Choroid plexus epithelial cell (primary cell): Measurements from ENCODE around the gene ABCF2.

ENCODE experiments used
- DNase-seq: peaks from one replicate; pipeline ENCODE4 v3.0.0-alpha.2; 2010; ENCODE audit warnings: low read depth
- H3K4me3 ChIP-seq: 2 replicates; pipeline ENCODE4 v1.5.1; 2011; ENCODE audit warnings: low read depth, mild to moderate bottlenecking, control low read depth, low read length, moderate library complexity
- TF ChIP-seq, protein P1 (sequence below): conservative IDR thresholded peaks from 2 replicates; pipeline ENCODE4 v1.5.1; 2011; ENCODE audit warnings: low read depth, mild to moderate bottlenecking, control low read depth, inconsistent platforms, low read length, moderate library complexity

The ABCF2 gene

GRCh38 chr7:151168003-151168786 lies 58.8 kb downstream of the ABCF2 start:
- TF ChIP-seq, protein P1, sequence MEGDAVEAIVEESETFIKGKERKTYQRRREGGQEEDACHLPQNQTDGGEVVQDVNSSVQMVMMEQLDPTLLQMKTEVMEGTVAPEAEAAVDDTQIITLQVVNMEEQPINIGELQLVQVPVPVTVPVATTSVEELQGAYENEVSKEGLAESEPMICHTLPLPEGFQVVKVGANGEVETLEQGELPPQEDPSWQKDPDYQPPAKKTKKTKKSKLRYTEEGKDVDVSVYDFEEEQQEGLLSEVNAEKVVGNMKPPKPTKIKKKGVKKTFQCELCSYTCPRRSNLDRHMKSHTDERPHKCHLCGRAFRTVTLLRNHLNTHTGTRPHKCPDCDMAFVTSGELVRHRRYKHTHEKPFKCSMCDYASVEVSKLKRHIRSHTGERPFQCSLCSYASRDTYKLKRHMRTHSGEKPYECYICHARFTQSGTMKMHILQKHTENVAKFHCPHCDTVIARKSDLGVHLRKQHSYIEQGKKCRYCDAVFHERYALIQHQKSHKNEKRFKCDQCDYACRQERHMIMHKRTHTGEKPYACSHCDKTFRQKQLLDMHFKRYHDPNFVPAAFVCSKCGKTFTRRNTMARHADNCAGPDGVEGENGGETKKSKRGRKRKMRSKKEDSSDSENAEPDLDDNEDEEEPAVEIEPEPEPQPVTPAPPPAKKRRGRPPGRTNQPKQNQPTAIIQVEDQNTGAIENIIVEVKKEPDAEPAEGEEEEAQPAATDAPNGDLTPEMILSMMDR: peak; percentile 42
- DNase-seq: no peak

GRCh38 chr7:151167197-151167961 lies 59.6 kb downstream of the ABCF2 start, which contains the start of gene GBX1:
Gene GBX1 (minus strand): TSS chr7:151167694. CDS start chr7:151167548, 146 bp downstream.
- TF ChIP-seq, protein P1: no peak
- DNase-seq: no peak
- H3K4me3 ChIP-seq: peak within 1 kb of the TSS; percentile 30

More at GRCh38 chr7:151168003-151168786, 58.8 kb downstream of the ABCF2 start:
- H3K4me3 ChIP-seq: peak overlapping the region; percentile 8

DNA sequence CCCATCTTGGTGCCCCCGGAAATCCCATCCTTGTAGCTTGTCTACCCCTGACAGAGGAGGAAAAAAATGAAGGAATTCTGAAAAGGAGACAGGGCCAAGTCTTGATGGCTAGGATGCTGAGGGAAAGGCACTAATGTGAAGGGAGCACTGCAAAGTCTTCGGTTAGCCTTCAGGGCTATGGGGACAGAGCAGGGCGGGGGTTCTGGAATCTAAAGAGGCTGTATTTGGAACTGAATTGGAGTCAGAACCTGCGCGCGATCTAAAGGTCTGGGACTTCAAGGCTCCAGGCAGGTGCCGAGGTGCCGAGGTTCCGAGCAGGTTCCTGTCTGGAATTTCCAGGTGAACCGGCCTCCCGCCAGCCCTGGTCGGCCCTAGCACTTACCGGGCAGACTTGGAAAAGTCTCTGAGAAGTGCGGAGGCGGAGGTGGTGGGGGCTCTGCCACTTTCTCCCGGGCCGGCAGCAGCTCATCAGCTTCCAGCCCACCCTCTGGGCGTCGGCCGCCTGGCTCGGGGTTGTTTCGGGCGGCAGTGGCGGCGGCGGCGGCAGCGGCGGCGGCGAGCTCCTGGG lies 60.3 kb downstream of the ABCF2 start:
- no peak for DNase-seq
- TF ChIP-seq, protein P1: no peak
- no peak overlapping the region for H3K4me3 ChIP-seq
